T1000 (cell line): ENCODE measurements around the gene SMIM9.

Source experiments
- DNase-seq: peaks from one replicate; lab custom pipeline; 2025; ENCODE audit warnings: mixed read lengths; lab: John Stamatoyannopoulos, UW

SMIM9 gene

GRCh38 chrX:154815274-154815818 is 19.1 kb downstream of the SMIM9 start:
- no peak for DNase-seq

- DNase-seq: no peak
Measured at GRCh38 chrX:154813801-154814200, 20.7 kb downstream of the SMIM9 start.

GRCh38 chrX:154812341-154813101 is 21.9 kb downstream of the SMIM9 start:
- DNase-seq: no peak

- DNase-seq: no peak
Measured at GRCh38 chrX:154809939-154810665, 24.4 kb downstream of the SMIM9 start.

- no peak for DNase-seq
Measured at GRCh38 chrX:154806837-154807501, 27.5 kb downstream of the SMIM9 start.

GRCh38 chrX:154805696-154806091 is 28.8 kb downstream of the SMIM9 start:
- DNase-seq: no peak

GRCh38 chrX:154804957-154805695 is 29.3 kb downstream of the SMIM9 start, which contains the start of gene MPP1:
MPP1 (minus strand) TSS chrX:154805485; CDS start chrX:154805373, 112 bp downstream.
- peak; percentile 35 for DNase-seq

- DNase-seq: no peak
Measured at GRCh38 chrX:154804261-154804956, 30.1 kb downstream of the SMIM9 start.

GRCh38 chrX:154802947-154803346 is 31.5 kb downstream of the SMIM9 start:
- DNase-seq: no peak

- DNase-seq: no peak
Measured at GRCh38 chrX:154800478-154801210, 33.8 kb downstream of the SMIM9 start.

GRCh38 chrX:154799556-154800348 is 34.7 kb downstream of the SMIM9 start:
- no peak for DNase-seq

GRCh38 chrX:154797006-154797405 is 37.5 kb downstream of the SMIM9 start:
- DNase-seq: no peak

- DNase-seq: no peak
Measured at GRCh38 chrX:154795016-154795415, 39.4 kb downstream of the SMIM9 start.

- DNase-seq: no peak
Measured at GRCh38 chrX:154793084-154793795, 41.2 kb downstream of the SMIM9 start.

- DNase-seq: no peak
Measured at GRCh38 chrX:154791939-154792338, 42.5 kb downstream of the SMIM9 start.

GRCh38 chrX:154791467-154791866 is 43.0 kb downstream of the SMIM9 start:
- DNase-seq: no peak

GRCh38 chrX:154785716-154786115 is 48.7 kb downstream of the SMIM9 start:
- DNase-seq: no peak

- DNase-seq: no peak
Measured at GRCh38 chrX:154784149-154784995, 50.1 kb downstream of the SMIM9 start.
